GM21381 (cell line): ENCODE measurements around the gene CFAP210.

Experiments used
- ATAC-seq: cut with Tn5 transposase; IDR thresholded peaks from one replicate; pipeline ENCODE4 v1.9.1; 2021; ENCODE audit warnings: mild to moderate bottlenecking, moderate library complexity; ENCODE audit not compliant: unreplicated experiment

The CFAP210 gene

GRCh38 chr2:169673921-169674320 lies 20.3 kb downstream of the CFAP210 start:
- no peak for ATAC-seq

DNA sequence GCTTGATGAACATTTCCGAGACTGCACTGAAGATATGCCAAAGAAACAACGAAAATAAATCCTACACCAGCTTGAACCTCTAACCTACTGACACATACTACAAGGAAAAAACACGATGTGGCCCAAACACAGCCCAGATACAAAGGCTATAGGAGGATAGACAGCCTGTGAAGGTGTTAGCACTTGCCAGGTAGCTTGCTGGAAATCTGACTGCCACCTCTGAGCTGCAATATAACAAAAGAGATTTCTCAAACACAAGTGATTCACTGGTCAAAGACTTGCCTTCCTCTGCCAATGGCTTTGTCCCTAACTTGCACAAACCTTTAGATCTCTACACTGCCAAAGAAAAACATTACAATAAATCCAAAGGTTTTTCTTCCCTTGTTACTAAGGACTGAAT lies 21.1 kb downstream of the CFAP210 start:
- no peak for ATAC-seq

DNA sequence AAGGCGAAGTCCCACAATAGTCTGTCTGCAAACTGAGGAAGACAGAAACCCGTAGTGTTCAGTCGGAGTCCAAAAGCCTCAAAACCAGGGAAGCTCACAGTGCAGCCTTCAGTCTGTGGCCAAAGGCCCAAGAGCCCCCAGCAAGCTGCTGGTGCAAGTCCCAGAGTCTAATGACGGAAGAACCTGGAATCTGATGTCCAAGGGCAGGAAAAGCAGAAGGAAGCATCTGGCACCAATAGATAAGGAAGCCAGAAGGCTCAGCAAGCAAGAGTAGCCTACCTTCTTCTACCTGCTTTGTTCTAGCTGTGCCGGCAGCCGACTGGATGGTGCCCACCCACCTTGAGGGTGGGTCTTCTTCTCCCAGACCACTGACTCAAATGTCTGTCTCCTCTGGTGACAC lies 21.8 kb downstream of the CFAP210 start:
- no peak for ATAC-seq

- no peak for ATAC-seq
Measured at GRCh38 chr2:169670937-169671336, 23.3 kb downstream of the CFAP210 start.

DNA sequence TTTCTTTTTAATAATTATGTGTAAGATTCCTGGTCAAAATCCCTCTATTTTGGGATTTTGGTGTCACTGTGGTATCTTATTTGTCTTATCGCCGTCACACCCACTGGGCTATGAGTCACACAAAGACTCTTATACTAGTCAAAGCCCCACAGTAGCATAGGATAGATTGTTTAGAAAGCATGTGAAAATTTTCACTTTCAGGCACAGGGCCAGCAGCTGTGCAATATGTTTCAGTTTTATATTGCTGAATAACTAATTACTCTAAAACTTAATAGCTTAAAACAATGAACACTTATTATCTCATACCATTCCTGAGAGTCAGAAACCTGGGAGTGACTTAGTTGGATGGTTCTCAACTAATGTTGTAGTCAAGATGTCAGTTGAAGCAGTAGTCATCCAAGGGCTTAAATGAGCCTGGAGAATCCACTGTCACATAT lies 24.0 kb downstream of the CFAP210 start:
- ATAC-seq = no peak

DNA sequence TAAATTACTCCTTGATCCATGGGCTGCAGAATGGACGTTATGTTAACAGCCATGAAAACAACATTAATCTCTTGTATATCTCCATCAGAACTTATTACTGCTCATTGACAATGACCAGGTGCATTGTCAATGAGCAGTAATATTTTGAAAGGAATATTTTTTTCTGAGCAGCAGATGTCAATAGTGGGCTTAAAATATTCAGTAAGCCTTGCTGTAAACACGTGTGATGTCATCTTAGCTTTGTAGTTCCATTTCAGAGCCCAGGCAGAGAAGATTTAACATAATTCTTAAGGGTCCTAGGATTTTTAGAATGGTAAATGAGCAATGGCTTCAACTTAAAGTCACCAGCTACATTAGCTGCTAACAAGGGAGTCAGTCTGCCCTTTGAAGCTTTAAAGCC lies 26.6 kb downstream of the CFAP210 start:
- no peak for ATAC-seq

- no peak for ATAC-seq
Measured at GRCh38 chr2:169664978-169665930, 29.0 kb downstream of the CFAP210 start.

DNA sequence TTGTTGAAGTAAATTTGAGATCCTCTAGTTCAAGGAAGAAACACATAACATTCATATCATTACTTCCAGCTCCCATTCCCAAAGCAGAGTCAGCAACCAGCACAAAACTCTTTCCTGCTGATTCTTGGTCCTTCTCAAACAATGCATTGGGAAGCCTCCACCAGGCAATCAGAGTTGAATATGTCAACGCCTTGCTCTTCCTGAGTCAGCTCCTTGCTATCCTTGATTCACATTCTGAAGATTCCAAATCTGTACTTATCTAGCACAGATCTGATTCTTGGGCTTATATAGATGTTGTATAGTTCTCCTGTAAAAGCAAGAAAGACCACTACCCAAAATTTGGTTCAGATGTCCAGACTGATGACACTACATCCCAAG lies 29.6 kb downstream of the CFAP210 start:
- ATAC-seq = no peak

GRCh38 chr2:169663247-169663646 lies 31.0 kb downstream of the CFAP210 start:
- ATAC-seq = no peak

DNA sequence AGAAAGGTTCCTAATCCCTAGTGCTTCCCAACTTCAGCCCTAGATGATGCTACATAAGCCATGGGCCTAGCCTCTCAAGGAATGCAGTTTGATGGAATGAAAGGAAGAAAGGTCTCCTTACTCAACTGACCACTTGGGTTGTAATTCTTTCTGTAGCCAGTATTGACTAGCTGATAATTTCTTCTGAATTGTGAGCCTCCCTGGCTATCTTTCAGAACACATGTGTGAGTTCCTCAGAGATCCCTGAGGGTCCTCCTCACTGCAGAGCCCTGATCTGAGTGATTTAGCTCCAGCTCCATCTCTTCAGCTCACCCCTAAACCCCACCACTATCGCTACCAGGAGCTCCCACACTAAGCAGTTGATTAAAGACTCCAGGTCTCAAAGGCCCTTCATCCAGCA lies 31.5 kb downstream of the CFAP210 start:
- ATAC-seq = no peak

DNA sequence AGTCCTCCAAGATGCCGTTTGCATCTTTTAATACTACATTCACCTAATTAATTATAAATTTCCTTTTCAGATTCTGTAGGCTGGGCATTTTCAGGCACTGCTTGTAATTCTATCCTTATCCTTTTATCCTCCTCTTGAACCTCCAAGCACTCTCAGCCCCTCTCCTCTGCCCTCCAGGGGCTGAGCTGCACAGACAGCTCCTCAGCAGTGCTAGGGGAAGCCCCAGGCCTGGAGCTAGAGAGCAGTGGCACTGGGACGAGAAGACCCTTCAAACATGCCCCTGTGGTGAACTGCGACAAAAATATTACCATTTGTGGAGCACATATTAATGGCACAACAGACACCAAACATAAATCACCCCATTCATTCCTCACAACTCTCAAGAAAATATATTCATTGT lies 32.9 kb downstream of the CFAP210 start:
- ATAC-seq = no peak

DNA sequence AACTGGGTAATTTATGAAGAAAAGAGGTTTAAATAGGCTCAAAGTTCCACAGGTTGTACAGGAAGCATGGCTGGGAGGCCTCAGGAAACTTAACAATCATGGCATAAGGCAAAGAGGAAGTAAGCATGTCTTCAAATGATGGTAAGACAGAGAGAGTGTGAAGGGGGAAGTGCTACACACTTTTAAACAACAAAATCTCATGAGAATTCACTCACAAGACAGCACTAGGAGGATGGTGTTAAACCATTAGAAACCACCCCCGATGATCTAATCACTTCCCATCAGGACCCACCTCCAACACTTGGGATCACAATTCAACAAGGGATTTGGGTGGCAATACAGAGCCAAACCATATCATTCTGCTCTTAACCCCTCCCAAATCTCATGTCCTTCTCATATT lies 34.9 kb downstream of the CFAP210 start:
- no peak for ATAC-seq

GRCh38 chr2:169658877-169659276 lies 35.3 kb downstream of the CFAP210 start:
- no peak for ATAC-seq

- ATAC-seq = no peak
Measured at GRCh38 chr2:169656164-169656563, 38.0 kb downstream of the CFAP210 start.

GRCh38 chr2:169653636-169654035 lies 40.6 kb downstream of the CFAP210 start:
- no peak for ATAC-seq

- no peak for ATAC-seq
Measured at GRCh38 chr2:169649278-169649677, 44.9 kb downstream of the CFAP210 start.

GRCh38 chr2:169647496-169647895 lies 46.7 kb downstream of the CFAP210 start:
- ATAC-seq = no peak

DNA sequence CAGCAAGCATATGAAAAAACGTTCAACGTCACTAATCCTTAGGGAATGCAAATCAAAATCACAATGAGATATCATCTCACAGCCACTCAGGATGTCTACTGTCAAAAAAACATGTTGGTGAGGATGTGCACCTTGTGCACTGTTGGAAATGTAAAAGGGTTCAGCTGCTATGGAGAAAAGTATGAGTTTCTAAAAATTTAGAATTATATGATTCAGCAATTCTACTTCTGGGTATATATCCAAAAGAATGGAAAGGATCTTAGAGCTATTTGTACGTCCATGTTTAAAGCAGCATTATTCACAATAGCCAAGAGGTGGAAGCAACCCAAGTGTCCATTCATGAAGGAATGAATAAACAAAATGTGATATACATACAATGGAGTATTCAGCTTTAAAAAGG lies 50.0 kb downstream of the CFAP210 start:
- no peak for ATAC-seq

DNA sequence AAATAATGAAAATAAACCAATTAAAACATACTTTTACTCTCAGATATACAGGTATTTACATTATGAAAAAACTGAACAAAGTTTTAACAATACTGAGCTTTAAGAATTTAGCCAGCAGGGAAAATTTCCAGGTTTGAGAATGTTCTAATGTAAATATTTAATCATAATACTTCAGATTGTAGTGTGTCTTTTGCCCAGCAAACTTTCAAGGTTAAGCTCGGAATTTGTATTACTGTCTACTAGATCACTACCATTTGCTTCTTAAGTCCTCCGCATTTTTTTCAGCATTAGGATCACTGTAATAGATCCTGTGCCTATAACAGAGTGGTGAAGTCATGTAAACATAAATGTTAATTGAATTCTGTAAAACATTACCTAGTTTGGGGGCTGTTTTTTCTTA lies 52.7 kb downstream of the CFAP210 start:
- no peak for ATAC-seq

GRCh38 chr2:169640104-169640503 lies 54.1 kb downstream of the CFAP210 start:
- no peak for ATAC-seq

GRCh38 chr2:169637620-169638019 lies 56.6 kb downstream of the CFAP210 start:
- ATAC-seq = no peak

- no peak for ATAC-seq
Measured at GRCh38 chr2:169636440-169637097, 57.6 kb downstream of the CFAP210 start.
